ENCODE results near the gene ZIC5.

DNA sequence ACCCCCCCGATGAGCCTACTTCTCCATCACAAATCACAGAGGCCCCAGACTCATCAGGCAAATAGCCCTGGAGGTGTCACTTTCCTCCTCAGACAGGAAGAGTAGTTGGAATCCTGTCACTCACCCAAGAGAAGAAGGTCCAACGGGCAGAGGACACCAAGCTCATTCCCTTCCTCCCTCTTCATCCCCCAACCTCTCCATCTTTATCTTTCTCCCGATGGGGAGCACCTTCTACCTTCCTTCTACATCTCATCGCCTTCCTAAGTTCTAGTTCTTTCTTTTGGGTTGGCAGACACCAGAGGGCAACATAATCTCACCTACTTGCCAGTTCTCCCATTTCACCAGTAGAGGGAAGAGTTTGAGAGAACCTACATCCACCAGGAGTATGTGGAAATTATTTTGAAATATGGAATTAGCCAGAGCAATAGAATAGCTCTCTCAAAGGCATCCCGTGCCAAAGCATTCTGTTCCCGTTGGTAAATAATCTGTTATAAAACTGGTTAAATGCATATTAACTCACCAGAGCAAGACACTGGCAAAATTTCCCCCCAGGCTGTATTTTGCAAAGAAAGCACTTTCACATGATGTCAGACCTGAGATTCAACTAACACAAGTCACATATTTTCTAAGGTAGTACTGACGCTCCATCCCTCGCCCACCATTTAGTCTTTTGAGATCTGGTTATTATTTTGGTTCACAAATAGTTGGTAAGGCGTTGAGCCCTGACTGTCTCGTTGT, 55.0 kb downstream of the ZIC5 start:
- TF ChIP-seq POLR2A (IDR thresholded peaks at IDR 0.05) (no peak), CTCF (IDR thresholded peaks at IDR 0.05) (peak; percentile 43 to 94 (median 84))
